SK-N-MC (cell line): ENCODE measurements around the gene DYRK3.

Experiments used
- DNase-seq: peaks from one replicate; pipeline ENCODE4 v3.0.0-alpha.2; 2011; ENCODE audit warnings: low read depth, low spot score
- H3K27ac ChIP-seq: fragments of 200-600 bp; sonication (generic); 2 replicates; pipeline ENCODE4 v1.5.1; 2016; ENCODE audit warnings: mixed run types
- H3K36me3 ChIP-seq: fragments of 200-600 bp; sonication (generic); 2 replicates; pipeline ENCODE4 v1.6.1; 2017; ENCODE audit warnings: antibody characterized with exemption, low read length, mixed read lengths; ENCODE audit not compliant: insufficient read depth
- H3K4me3 ChIP-seq: fragments of 200-600 bp; sonication (generic); 2 replicates; pipeline ENCODE4 v1.5.1; 2016
- H3K9ac ChIP-seq: fragments of 200-600 bp; sonication (generic); 2 replicates; pipeline ENCODE4 v1.8.0; 2017; ENCODE audit warnings: mixed run types, mixed read lengths; ENCODE audit not compliant: insufficient read length
- H3K9me3 ChIP-seq: fragments of 200-600 bp; sonication (generic); 2 replicates; pipeline ENCODE4 v1.6.1; 2017; ENCODE audit warnings: low read depth, mild to moderate bottlenecking, antibody characterized with exemption, low read length, moderate library complexity, mixed read lengths
- EZH2 ChIP-seq: fragments of 200-600 bp; sonication (generic); IDR thresholded peaks from one replicate; pipeline ENCODE4 v1.6.1; 2017; ENCODE audit warnings: antibody characterized with exemption
- FOXP2 ChIP-seq: optimal IDR thresholded peaks from 2 replicates; pipeline ENCODE3; 2011; ENCODE audit warnings: mild to moderate bottlenecking, moderate library complexity; ENCODE audit not compliant: insufficient read depth; ENCODE audit errors: extremely low read length, control extremely low read depth
- POLR2AphosphoS5 ChIP-seq: IDR thresholded peaks from 2 replicates; pipeline ENCODE4 v1.6.1; 2012; ENCODE audit warnings: mild to moderate bottlenecking, low read depth, low read length, borderline replicate concordance

The DYRK3 gene

DNA sequence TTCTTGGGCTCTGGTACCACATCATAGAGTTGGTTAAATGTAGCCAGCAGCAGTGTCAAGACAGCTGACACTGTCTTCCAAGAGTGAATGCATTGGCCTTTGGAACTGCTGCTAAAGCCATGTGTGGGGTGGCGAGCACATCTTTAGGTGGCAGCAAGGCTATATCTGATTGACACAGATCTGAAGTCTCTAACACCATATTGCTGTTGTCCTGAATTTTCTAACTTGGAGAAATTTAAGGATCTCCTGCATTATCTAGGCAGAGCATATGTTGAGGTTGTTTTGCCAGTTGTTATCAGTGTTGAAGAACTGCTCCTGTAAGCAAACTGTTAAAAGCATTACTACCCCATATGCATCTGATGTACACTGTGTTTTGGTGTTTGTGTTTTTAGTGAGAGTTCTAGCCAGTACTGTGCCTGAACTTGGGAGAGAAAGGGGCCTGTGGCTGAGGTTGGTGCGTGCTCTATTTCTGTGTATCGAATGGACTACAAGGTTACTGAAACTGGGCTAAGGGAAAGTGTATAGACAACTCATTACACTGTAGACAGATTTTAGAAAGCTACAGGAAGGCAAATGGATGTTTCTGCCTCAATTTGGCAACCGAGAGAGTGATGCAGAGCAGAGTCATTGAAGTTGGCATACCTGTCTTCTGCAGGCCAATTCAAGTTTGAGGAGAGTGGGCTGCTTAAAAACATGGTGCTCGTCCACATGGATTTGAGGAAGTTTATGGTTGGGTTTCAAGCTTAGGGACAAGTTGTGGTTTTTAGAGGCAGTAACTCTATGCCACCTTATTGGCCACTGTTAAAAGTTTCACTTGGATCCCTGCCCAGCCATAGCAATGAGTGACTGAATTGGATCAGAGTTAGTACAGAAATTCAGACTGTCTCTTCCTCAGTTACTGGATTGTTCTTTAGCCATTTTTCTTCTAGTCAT, 16.9 kb downstream of the DYRK3 start:
- no peak for TF ChIP-seq EZH2
- TF ChIP-seq FOXP2: no peak
- no peak for TF ChIP-seq POLR2AphosphoS5
- H3K9ac ChIP-seq: no peak overlapping the region
- H3K4me3 ChIP-seq: no peak overlapping the region
- DNase-seq: no peak
- H3K27ac ChIP-seq: no peak overlapping the region
- H3K9me3 ChIP-seq: no peaks in the 10 kb centered on the region
- H3K36me3 ChIP-seq: peaks cover 30% of the 10 kb centered on the region

DNA sequence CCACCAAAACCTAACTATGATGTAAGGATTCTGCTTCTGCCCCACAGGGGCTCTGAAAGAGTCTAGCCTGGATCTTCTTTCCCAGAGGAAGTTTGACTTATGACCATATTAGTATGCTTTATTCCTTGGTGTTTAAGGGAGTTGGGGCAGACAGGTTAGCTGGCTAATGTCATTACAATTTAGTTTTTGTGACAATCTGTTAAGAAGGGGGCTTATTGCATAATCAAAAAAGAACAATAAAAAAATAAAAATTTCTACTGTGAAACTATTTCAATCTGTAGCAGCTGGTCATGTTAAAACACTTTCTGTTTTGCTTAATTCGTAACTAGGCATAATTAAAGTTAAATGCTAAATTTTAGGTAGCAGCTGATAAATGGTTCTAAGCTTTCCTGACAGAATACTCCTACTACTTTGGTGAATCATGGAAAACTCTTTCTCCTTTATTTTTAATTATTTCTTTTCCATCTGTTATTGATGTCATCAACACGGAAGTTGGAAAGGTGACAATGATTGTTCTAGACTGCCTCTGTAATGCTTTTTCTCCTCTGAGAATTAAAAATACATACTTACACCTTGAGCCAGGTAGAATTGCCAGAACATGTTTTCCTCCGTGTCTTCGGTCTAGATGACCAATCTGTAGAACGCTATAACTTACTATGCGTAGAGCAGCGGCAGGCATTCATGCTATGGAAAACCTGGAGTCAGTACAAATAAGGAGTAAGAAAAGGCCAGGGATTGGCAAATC, 18.6 kb downstream of the DYRK3 start:
- DNase-seq: no peak
- Histone ChIP-seq H3K36me3 (peaks cover 14% of the 10 kb centered on the region; the same call in 1 of the 2 replicates), H3K4me3 (no peak overlapping the region), H3K27ac (no peak overlapping the region), H3K9ac (no peak overlapping the region), H3K9me3 (no peaks in the 10 kb centered on the region)
- no peak for TF ChIP-seq POLR2AphosphoS5
- no peak for TF ChIP-seq FOXP2
- no peak for TF ChIP-seq EZH2

GRCh38 chr1:206654828-206655227, 19.5 kb downstream of the DYRK3 start:
- no peak for TF ChIP-seq FOXP2
- no peak for TF ChIP-seq POLR2AphosphoS5
- TF ChIP-seq EZH2: no peak

DNA sequence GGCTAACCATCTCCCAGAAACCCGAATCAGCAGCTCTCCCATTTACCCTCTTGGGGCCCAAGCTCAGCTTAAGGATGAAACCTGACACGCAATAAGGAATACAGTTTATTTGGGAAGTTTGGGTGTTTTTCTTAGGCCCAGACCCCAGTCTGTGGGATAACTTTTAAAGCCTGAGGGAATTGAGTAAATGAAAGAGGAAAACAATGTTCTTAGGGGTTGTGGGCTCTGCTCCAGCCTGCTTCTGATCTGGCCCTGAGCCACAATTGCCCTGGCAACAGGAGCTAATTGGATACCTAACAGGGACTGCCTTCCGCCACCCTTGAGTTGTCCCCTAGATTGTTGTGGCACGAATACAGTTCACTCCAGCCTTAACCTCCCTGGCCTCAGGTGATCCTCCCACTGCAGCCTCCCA, 20.1 kb downstream of the DYRK3 start:
- Histone ChIP-seq H3K27ac (no peak overlapping the region), H3K36me3 (peaks cover 10% of the 10 kb centered on the region; the same call in 1 of the 2 replicates), H3K9ac (no peak overlapping the region), H3K4me3 (no peak overlapping the region), H3K9me3 (no peaks in the 10 kb centered on the region)
- TF ChIP-seq EZH2: no peak
- TF ChIP-seq FOXP2: no peak
- no peak for TF ChIP-seq POLR2AphosphoS5
- no peak for DNase-seq

More at GRCh38 chr1:206654828-206655227, 19.5 kb downstream of the DYRK3 start:
- Histone ChIP-seq H3K4me3 (no peak overlapping the region), H3K27ac (no peak overlapping the region), H3K9ac (no peak overlapping the region), H3K9me3 (no peaks in the 10 kb centered on the region), H3K36me3 (peaks cover 10% of the 10 kb centered on the region; the same call in 1 of the 2 replicates)
- DNase-seq: no peak

DNA sequence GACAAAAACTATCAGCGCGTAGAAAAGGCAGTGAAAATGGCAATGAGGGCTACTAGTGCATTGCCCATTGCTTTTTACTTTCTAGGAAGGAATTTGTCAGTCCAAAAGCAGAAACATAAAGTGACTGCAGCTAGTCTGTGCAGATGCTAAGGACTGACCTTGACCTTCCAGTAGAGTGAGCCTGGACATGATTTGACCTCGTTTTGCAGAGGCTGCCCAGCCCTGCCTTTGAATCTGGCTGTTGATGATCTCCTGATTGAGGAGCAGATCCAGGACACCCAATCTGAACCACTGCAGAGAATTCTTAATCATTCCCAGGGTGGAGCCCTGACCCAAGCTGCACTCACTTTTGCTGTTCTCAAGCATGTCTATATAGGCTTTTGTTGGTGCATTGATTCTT, 21.6 kb downstream of the DYRK3 start:
- Histone ChIP-seq H3K36me3 (no peaks in the 10 kb centered on the region), H3K27ac (no peak overlapping the region), H3K9ac (no peak overlapping the region), H3K4me3 (no peak overlapping the region), H3K9me3 (no peaks in the 10 kb centered on the region)
- DNase-seq: no peak
- TF ChIP-seq POLR2AphosphoS5 (no peak), FOXP2 (no peak), EZH2 (no peak)

DNA sequence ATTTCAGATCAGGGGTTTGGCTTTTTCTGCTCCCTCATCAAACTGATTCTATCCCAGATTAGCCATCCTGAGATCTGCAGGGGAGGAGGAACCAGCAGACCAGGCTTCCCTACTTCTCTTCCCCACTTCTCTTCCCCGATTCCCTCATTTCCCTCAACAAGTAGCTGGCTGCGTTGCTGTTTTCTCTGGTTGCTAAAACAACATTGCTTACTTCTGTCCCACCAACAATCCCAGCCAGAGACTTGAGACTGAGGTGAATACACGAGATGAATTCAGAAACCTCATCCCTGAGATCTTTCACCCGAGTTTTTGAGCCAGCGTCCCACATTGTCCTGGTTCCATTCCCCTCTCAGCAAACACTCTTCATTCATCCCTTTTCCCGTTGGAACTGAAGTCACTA, 22.4 kb downstream of the DYRK3 start:
- Histone ChIP-seq H3K9ac (no peak overlapping the region), H3K27ac (no peak overlapping the region), H3K4me3 (no peak overlapping the region), H3K36me3 (no peaks in the 10 kb centered on the region), H3K9me3 (no peaks in the 10 kb centered on the region)
- no peak for TF ChIP-seq FOXP2
- no peak for TF ChIP-seq EZH2
- TF ChIP-seq POLR2AphosphoS5: no peak
- no peak for DNase-seq

GRCh38 chr1:206658264-206658980, 23.1 kb downstream of the DYRK3 start:
- no peak for DNase-seq
- H3K9ac ChIP-seq: no peak overlapping the region

DNA sequence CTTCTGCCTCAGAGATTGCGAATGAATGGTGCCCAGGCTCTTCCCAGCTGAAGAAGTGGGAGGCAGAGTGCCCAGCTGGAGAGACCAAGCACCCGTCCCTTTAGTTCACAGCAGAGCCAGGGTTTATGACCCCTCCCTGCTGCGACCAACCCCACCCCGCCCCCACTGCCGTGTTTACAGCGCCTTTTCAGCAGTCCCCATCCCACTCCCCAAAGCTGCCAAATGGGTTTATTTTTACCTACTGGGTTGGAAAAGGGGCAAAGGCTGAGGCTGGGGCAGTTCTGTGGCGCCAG, 23.6 kb downstream of the DYRK3 start:
- no peak overlapping the region for H3K27ac ChIP-seq
- no peak overlapping the region for H3K9ac ChIP-seq
- H3K4me3 ChIP-seq: no peak overlapping the region

More at GRCh38 chr1:206658264-206658980, 23.1 kb downstream of the DYRK3 start:
- no peak overlapping the region for H3K27ac ChIP-seq
- no peaks in the 10 kb centered on the region for H3K36me3 ChIP-seq
- TF ChIP-seq EZH2 (no peak), FOXP2 (no peak), POLR2AphosphoS5 (no peak)
- H3K4me3 ChIP-seq: no peak overlapping the region
- H3K9me3 ChIP-seq: no peaks in the 10 kb centered on the region

More for the DNA sequence above, 23.6 kb downstream of the DYRK3 start:
- TF ChIP-seq POLR2AphosphoS5 (no peak), FOXP2 (no peak), EZH2 (no peak)
- no peak for DNase-seq
- no peaks in the 10 kb centered on the region for H3K9me3 ChIP-seq
- no peaks in the 10 kb centered on the region for H3K36me3 ChIP-seq
